Putamen (tissue), 1 donor: ENCODE measurements around the gene BBS2.

Experiments
- DNase-seq: peaks from one replicate; pipeline ENCODE4 v3.0.0-alpha.2; 2016; ENCODE audit warnings: low spot score

The BBS2 gene, protein sequence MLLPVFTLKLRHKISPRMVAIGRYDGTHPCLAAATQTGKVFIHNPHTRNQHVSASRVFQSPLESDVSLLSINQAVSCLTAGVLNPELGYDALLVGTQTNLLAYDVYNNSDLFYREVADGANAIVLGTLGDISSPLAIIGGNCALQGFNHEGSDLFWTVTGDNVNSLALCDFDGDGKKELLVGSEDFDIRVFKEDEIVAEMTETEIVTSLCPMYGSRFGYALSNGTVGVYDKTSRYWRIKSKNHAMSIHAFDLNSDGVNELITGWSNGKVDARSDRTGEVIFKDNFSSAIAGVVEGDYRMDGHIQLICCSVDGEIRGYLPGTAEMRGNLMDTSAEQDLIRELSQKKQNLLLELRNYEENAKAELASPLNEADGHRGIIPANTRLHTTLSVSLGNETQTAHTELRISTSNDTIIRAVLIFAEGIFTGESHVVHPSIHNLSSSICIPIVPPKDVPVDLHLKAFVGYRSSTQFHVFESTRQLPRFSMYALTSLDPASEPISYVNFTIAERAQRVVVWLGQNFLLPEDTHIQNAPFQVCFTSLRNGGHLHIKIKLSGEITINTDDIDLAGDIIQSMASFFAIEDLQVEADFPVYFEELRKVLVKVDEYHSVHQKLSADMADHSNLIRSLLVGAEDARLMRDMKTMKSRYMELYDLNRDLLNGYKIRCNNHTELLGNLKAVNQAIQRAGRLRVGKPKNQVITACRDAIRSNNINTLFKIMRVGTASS

DNA sequence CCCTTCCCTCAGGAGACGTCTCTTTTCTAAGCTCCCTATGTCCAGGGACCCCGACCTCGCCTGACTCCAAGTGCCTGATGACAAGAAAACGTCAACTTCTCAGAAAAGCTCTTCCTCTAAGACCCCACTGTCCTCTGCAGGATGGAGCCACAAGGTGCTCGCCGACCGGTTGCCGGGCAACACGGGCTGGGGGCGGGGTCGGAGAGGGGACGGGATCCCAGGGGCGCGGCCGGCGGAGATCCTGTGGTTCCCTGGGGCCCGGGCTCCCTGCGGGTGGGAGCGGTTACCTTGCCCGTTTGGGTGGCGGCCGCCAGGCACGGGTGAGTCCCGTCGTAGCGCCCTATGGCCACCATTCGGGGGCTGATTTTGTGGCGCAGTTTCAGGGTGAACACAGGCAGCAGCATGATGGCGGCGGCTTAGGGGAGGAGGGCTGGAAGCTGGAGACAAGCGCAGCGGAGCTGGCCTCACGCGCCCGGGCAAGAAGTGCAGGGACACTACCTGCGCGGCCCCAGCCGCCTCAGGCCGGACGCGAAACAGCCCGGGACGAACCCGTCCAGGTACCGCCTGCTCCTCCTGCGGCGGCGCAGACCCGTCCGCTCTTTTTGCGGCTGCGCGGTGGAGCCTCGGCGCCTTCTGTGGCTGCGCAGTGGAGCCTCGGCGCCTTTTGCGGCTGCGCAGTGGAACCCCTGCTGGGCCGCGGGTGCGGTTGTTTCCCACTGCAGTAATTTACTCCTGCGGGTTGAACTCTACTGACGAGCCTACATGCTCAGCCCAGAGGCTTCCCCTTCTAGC lies at the start of gene BBS2:
TSS of gene BBS2 (minus strand) at position 566 of the 792 bp plus-strand sequence. CDS start at position 404, 162 bp downstream.
- peak; percentile 93 for DNase-seq

DNA sequence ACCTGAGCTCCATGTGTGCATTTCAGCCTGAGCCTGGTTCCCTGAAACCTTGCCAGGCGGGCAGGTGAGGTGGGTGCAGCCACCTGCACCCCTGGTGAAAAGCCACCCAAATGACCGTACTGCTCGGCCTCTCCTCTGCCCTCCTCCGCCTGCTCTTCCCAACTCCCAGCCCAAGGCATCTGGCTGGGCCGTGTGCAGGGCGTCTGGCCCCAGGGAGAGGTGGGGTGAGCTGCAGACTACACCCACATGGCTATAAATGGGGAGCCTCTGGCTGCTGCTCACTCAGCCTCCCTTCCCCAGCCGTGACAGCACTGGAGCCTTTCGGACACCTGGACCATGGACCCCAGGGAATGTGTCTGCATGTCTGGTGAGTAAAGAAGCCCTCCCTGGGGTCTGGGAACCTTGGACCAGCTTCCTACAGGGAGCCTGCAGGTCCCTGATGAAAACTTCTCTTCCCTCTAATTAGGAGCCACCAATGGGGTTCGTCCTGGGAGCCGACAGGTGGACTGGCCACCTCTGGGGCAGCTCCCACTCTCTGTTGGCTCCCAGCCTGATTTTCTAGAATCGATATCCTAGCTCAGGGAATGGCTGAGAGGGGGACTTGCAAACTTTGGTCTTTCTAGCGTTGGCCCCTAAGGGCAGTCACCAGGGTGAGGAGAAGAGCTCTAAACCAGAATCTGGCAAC lies 45.1 kb upstream of the BBS2 start, which contains the start of gene MT4:
TSS of gene MT4 (plus strand) at position 281 of the 685 bp plus-strand sequence. CDS start at position 337, 56 bp downstream.
- no peak for DNase-seq

DNA sequence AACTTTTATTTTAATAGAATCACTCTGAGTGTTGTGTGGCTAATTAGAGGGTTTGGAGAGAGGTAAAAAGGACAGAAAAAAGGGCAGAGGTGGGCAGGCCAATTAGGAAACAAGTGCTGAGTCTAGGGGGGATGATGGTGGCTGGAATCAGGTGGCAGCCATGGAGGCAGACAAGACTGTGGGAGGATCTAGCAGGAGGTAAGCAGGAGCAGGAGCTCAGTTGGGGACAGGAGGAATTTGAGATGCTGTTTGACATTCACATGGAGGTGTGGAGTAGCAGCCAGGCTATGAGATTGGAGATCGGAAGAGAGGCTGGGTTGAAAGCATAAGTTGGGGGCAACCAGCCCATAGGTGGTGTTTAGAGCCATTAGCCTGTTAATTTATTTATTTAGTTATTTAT lies 41.3 kb upstream of the BBS2 start:
- DNase-seq, result no peak

DNA sequence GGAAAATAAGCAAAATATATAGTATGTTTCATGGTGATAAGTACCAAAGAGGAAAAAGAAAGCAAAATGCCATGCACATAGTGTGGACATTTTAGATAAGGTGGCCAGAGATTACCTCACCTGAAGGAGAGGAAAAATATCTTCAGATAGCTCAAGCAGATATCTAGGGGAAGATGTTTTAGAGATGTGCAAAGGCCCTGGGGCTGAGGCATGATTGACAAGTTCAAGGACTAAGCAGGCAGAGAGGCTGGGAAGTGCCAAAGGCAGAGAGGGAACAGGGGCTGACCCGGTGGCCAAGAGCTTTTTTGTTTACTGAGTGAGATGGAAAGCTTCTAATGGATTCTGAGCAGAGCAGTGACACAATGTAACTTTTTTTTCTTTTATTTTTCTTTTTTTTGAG lies 40.6 kb upstream of the BBS2 start:
- DNase-seq, result no peak

DNA sequence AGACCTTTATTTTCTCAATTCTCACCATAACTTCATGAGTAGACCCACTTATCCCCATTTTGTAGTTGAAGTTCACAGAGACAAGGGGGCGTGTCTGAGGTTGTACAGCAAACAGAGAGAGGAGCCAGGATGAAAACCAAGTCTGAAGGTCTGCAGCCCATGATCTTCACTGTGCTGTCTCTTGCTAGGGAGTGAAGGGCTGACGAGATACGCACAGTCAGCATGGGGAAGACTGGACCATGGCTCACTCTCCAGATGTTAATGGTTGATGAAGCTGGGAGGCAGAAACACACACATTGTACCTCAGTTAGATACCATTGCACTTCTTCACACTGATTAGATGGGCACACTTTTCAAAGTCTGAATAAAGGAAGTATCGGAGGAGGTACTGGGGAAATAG lies 39.3 kb upstream of the BBS2 start:
- no peak for DNase-seq

DNA sequence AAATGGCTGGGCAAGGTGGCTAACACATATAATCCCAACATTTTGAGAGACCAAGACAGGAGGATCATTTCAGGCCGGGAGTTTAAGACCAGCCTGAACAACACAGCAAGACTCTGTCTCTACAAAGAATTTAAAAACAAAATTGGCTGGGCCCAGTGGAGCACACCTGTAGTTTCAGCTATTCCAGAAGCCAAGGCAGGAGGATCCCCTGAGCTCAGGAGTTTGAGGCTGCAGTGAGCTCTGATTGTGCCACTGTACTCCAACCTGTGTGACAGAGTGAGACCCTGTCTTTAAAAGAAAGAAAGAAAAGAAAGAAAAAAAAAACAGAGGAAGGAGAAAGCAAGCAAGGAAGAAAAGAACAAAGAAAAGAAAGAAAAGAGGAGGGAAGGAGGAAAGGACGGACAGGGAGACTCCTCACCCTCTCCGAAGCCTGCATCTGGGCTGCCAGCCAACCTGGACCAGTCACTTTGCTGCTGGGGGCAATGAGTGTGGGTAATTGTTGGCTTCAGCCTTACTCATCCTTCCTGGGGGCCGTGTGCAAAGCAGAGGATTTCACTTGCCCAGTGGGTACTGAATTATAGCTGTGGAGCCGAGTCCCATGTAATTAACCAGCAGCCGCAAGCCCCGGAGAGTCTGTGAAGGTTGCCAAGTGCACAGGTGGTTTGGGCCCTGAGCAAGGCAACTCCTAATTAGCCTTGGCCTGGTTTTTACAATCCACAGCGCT lies 38.4 kb upstream of the BBS2 start:
- peak; percentile 55 for DNase-seq

DNA sequence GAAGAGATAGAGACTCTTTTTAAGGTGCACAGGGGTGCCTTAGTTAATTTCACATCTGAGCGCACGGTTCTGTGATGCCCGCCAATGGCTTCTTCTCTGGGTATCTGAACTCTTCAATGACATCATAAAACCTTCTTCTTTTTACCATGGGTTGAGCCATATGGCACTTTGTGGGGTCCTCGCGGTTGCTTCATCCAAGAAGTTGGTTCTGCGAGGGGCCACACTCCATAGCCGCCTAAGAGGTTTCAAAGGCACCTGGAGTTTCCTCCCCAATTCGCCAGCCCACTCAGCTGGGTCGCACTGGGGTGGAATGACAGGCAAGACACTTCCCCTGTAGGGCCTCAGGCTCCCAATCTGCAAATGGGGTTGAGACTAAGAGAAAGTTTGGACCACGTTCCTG lies 34.6 kb upstream of the BBS2 start:
- no peak for DNase-seq

DNA sequence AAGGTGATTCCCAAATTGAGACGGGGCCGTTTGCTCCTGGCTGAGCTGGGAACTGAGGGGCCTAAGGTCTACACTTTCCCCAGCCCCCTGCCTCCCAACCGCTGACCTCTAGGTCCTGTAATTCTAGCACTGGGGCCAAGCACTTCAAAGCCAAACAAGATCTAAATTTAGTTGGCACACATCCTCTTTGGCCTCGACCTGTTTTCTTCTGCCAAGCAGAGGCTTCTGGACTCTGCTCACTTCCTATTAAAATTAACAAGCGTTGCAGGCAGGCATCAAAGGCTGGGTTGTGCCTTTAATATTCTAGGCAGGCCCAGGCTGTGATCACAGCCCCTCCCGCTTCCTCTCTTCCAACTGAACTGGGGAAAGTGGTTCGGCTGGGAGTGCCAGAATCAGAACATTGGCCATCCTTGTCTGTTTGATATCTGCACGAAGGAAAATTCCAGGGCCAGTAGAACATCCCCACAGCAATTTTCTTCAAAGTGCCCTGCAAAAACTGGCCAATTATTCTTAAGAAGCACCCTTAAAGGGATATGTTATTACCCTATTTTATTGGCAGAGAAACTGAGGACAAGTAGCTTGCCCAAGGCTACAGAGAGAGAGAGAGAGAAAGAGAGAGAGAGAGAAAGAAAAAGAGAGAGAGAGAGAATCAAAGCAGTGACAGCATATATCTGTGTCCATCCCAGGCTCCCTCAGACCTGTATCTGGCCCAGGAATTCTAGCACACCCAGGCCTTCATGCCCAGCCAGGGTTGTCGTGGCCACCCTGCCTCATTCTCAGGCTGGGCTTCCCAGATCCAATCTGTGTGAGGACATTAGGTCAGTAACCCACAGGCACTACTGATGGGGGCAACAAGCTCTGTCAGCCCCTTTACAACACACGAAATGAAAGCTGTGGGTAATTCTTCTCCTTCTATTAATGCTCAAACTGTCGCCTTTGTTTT lies 32.2 kb upstream of the BBS2 start:
- DNase-seq, result peak; percentile 83

DNA sequence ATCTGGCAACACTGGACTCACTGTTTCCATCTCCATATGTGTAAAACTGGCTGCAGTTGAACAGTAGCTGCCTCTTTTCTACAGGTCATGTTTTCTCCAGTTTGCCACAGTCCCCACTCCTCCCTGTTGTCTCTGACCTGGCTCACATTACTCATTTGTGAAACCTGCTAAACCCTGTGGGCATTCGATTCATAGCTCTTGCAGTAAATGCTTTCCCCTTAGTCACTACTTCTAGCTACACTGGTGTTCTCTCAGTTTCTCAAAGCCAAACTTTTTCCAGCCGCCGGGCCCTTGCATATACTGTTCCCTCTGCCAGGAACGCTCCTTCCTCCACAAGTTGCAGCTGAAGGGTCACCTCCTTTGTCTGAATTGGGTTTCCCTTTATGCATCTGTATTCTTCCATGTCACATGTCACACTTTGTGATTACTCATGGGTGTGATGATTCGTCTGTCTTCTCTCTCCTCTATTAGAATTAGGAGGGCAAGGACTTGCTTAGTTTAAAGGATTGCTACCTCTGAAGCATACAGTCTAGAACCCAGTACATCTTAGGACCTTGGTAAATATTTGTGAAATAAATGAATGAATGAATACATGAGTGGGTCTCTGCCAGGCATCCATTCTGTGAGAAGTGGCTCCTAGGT lies 30.0 kb upstream of the BBS2 start:
- no peak for DNase-seq

DNA sequence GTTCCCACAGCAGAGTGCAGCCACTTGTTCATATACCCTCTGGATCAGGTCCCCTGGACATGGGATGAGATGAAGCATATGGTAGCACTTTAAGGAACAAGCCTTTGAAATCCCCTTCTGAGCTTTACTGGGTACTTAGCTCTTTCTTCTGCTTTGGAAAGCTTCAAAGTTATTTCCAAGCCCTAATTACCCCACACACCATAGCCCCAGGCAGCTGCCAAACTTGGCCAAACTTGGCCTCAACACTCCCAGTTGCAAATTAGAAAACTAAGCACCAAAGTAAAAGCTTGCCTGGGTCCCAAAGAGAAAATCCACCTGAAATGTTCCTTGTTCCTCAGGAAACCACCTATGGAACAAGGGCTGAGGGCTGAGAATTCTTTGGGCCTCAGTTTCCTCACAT lies 29.3 kb upstream of the BBS2 start:
- peak; percentile 12 for DNase-seq

DNA sequence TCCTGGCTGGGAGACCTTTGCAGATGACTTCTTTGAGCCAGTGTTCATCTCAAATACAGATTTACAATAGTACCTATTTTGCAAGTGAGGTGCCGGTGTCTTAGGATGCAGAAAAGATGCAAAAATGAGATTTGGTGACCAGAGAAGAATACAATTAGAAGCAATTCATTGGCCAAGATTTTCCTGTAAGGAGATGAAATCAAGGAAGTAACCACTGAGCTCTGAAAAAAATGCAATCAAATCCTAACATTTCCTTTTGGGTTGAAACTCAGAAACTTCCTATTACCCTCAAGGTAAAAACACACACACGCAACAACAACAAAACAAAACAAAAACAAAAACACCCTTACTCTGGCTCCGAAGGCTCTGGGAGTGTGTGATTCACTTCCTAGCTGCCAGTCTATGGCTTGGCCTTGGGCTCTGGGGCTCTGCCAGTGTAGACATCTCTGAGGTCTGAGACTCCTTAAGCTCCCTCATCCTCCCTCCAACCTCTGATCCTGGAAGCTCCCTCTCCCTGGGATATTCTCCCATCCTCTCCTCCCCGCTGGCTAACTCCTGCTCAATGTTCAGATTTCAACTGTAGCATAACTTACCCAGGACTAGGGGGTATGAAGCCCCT lies 28.2 kb upstream of the BBS2 start:
- DNase-seq, result peak; percentile 13

DNA sequence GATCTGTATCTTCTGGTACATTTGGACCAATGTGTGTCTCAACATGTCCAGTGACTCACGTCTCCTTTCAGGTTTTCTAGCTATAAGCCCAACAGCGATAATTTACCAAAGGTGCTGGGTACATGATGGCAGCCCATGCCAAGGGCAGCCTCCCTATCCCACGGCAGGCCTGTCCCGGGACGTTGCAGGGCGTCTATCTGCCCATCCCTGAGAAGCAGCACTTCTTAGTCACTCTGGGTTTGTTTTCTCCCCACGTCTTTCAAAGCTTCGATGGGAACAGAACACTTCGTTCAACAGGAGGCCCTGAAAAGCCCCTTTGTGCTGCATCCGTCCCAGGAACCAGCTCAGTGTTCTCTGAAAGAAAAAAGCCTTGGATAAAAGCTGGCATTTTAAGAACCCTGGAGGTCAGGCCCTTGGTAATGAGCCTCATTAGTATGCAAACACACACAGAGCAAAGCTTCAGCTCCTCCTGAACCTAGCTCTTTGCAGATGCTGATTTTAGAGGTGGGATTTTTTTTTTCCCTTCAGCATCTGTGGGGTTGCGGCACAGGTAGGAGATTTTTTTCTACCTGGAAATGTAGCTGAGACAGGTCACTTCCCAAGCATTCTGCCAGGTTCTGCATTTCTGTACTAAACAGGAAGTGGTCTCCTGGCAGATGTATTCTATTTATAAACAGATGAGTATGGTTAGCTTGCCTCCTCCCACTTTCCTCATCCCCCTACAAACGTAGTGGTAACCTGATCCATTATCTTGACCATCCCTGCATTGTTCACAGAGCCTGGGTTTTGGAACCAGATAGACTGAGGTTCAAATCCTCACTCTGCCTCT lies 27.5 kb upstream of the BBS2 start:
- peak; percentile 90 for DNase-seq

DNA sequence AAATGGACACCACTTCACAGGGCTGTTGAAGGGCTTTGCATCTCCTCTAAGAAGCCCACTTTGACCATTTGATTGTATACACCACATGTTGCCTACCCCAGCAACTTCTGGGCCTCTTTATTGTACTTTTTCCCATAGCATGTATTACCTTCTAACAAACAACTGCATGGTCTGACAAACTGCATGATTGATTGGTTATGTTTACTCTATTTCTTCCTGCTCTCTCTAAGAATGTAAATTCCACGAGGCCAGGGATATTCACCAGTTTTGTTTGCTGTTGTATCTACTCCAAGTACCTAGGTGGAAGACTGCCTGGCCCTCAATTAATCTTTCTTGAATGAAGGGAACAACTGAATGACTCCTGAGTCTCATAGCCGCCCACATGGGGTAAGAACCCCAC lies 22.2 kb upstream of the BBS2 start:
- no peak for DNase-seq

DNA sequence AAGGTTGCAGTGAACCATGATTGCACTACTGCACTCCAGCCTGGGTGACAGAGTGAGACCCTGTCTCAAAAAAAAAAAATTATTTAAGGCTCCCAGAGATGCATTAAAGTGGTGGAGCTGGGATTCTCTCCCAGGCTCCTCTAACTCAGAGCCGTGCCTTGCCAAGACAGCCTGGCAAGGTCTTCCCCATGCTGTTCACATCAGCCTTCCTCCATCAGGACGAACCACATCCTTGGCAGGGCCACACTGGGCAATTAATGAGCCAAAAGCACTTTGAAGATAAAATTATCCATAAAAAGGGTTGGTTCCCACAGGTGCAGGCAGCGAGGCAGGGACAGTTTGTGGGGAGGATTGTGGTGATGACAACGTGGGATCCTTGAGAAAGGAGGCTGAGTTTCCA lies 19.8 kb upstream of the BBS2 start:
- DNase-seq, result no peak

DNA sequence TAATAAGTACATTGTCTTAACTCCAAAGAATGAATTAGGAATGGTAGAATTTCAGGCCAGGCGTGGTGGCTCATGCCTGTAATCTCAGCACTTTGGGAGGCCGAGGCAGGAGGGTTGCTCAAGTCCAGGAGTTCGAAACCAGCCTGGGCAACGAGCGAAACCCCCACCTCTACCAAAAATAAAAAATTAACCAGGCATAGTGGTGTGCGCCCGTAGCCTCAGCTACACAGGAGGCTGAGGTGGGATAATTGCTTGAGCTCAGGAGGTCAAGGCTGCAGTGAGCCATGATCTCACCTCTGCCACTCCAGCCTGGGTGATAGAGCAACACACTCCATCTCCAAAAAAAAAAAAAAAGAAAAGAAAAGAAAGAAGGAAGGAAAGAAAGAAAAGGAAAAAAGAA lies 18.5 kb upstream of the BBS2 start:
- no peak for DNase-seq

DNA sequence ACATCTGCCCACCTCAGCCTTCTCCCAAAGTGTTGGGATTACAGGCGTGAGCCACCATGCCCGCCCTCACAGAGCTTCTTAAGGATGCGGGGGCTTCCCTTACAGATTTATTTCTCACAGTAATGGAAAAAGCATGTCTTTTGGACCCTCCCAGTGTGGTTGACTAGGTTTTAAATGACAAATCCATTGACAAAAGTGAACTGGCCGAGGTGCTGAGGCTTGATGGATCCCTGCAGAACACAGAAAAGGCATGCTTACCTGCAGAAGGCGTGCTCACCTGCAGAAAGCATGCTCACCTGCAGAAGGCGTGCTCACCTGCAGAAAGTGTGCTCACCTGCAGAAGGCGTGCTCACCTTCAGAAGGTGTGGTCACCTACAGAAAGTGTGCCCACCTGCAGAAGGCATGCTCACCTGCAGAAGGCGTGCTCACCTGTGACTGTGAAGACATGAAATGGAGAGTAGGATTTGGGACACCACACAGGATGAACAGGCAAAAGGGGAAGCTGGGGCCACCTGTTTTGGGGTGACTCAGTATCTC lies 15.1 kb upstream of the BBS2 start:
- no peak for DNase-seq

DNA sequence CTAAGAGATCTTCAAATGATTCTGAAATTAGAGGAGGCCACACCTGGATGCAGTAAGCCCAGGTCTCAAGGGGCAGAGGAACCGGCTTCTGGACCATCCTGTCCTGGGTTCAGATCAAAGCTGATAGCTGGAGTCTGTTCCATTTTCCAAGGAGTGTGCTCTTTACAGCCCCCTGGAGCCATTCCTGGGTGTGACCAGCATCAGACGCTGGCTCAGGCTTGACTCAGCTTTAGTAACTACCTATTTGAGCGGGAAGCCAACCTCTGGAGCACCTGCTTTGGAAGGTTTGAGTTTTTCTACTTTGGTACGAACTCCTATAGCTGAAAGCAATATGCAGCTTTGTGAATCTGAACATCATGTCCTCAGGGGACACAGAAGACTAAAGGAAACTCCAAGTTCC lies 12.9 kb upstream of the BBS2 start:
- DNase-seq, result no peak

DNA sequence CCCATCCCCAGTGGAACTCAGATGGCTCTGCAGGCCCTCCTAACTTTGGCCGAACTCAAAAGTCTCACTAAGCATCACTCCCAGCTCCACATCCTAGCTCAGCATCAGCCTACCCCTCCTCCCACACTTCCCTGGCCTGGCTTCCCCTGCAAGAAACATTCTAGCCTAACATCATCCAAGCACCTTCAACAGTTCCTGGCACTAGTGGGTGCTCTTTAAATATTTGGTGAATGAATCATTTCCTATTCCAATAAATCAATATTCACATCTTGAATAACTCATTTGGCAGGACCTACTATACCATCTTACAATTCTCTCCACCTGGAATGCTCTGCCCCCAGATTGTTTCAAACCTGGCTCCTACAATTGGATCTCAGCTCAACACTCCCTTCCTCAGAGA lies 11.0 kb upstream of the BBS2 start:
- DNase-seq, result no peak
